Measurements from ENCODE around the gene POM121C.
"Not testable (repeated sequence)": the region's sequence is repeated elsewhere in the genome, so short reads cannot be mapped to it uniquely, and the experiment has no call there.

- peak in 1 of 4 experiments; percentile 18 for TF ChIP-seq CTCF (IDR thresholded peaks at IDR 0.05)
- TF ChIP-seq POLR2A (IDR thresholded peaks at IDR 0.05): not testable (repeated sequence)
Measured at GRCh38 chr7:75452494-75452955, 33.6 kb downstream of the POM121C start.
